ENCODE results near the gene WDR90. TPM values are rescaled to one million over a fixed set of nuclear protein-coding genes. Genes with fewer than 3 reads are reported as not detected.

Gene WDR90
- total and polyA plus RNA-seq, 2 of the 13 experiments (the other 11 are each of a cell fraction or from before 2014, with no cell fraction given) = 14.9 to 28.9 TPM

- peak; percentile 60 for TF ChIP-seq CTCF (CRISPR knock-in tag; IDR thresholded peaks at IDR 0.05)
- TF ChIP-seq XRCC5 (optimal IDR thresholded peaks at IDR 0.05; ENCODE audit: low read length) = peak; percentile 16
- no peak for TF ChIP-seq TEF (CRISPR knock-in tag; IDR thresholded peaks at IDR 0.05)
These were observed 48.4 kb upstream of the WDR90 start (continued) for GRCh38 chr16:600781-601180.

- no peak for DNase-seq (ENCODE audit: low spot score)
- FAIRE-seq = no peak
- in situ Hi-C loops (cut with HindIII; ENCODE audit: extremely low pct_ligation_motif_present, low pct_unique_long_range_greater_than_20kb) = no loop called here
- BruUV-seq (replicated peaks) = no TSS peak
- H3K9ac ChIP-seq (ENCODE audit: insufficient read depth, low read depth, low read length) = no peak overlapping the region
- no peaks in the 10 kb centered on the region for H3K9me3 ChIP-seq (ENCODE audit: low read length)
- intact Hi-C loops (cut with micrococcal nuclease; ENCODE audit: unreplicated experiment) = no loop called here
- CTCF ChIA-PET (ENCODE audit: low intra/inter-chr PET ratio, low total read pairs) = no interaction called here
- H3K36me3 ChIP-seq (replicated peaks in 1 of 2; ENCODE audit: control insufficient read depth in 1 of 2, insufficient read depth in 2 of 2, low read length in 2 of 2) = peaks cover 1 to 7% of the 10 kb centered on the region in 2 experiments; a peak in 4 of 5 replicates
- no peak overlapping the region for H3K4me3 ChIP-seq (replicated peaks in 1 of 3; ENCODE audit: insufficient read depth in 1 of 3, low read depth in 2 of 3, low read length in 3 of 3)
- POLR2A ChIA-PET = no interaction called here
- H3K4me2 ChIP-seq (ENCODE audit: low read depth, low read length) = no peak overlapping the region
- no peaks in the 10 kb centered on the region for H3K27me3 ChIP-seq (ENCODE audit: control insufficient read depth in 1 of 2, insufficient read depth in 2 of 2, low read length in 2 of 2)
- WGBS (ENCODE audit: low lambda C conversion rate) = 93% methylated on average over 5 of the region's 5 CpGs
- ATAC-seq = no peak
- H3K79me2 ChIP-seq (ENCODE audit: insufficient read depth, low read length) = peaks cover 8% of the 10 kb centered on the region
- H4K20me1 ChIP-seq (ENCODE audit: insufficient read depth, low read length) = no peaks in the 10 kb centered on the region
- no peak overlapping the region for H3K27ac ChIP-seq (ENCODE audit: extremely low read length, insufficient read depth, low read length)
- no peak overlapping the region for H2AFZ ChIP-seq (ENCODE audit: low read length)
- H3K4me1 ChIP-seq (ENCODE audit: insufficient read depth, low read length) = no peaks in the 10 kb centered on the region
- TF ChIP-seq TRIM22 (IDR thresholded peaks at IDR 0.05) (no peak), GPN1 (CRISPR knock-in tag; IDR thresholded peaks at IDR 0.05; ENCODE audit: borderline replicate concordance) (no peak), ZBTB8A (CRISPR knock-in tag; IDR thresholded peaks at IDR 0.05; ENCODE audit: borderline replicate concordance, low read depth) (no peak), FLYWCH1 (CRISPR knock-in tag; IDR thresholded peaks at IDR 0.05) (no peak), CENPBD1 (CRISPR knock-in tag; IDR thresholded peaks at IDR 0.05; ENCODE audit: borderline replicate concordance, low read depth) (no peak), ZNF24 (IDR thresholded peaks at IDR 0.05) (no peak), KAT7 (CRISPR knock-in tag; IDR thresholded peaks at IDR 0.05; ENCODE audit: borderline replicate concordance) (no peak), ZNF687 (CRISPR knock-in tag; IDR thresholded peaks at IDR 0.05) (no peak), ZNF7 (CRISPR knock-in tag; IDR thresholded peaks at IDR 0.05) (no peak), IRF9 (CRISPR knock-in tag; IDR thresholded peaks at IDR 0.05; ENCODE audit: borderline replicate concordance) (no peak)
These were observed 45.2 kb upstream of the WDR90 start for GRCh38 chr16:603933-604332.
